H1 (cell line): ENCODE results near the gene ZNF57.

ENCODE experiments used
- HDAC2 ChIP-seq, 2 experiments: fragments of 300-600 bp in 1 of 2; sonication (generic) in 1 of 2; IDR thresholded peaks; 2 replicates each; pipeline ENCODE4 v1.6.1; 2011 to 2012; ENCODE audit warnings: low read depth in 2 of 2, low read length in 2 of 2, mild to moderate bottlenecking in 2 of 2, moderate library complexity in 2 of 2, borderline replicate concordance in 1 of 2, inconsistent platforms in 1 of 2
- POLR2A ChIP-seq, 2 experiments: IDR thresholded peaks; 1 replicate in 1 of 2; 2 replicates in 1 of 2; pipeline ENCODE4 v1.6.1; 2011; ENCODE audit warnings: low read depth in 2 of 2, low read length in 2 of 2, mild to moderate bottlenecking in 2 of 2; ENCODE audit errors: control extremely low read depth in 1 of 2
- SAP30 ChIP-seq: fragments of 300-600 bp; sonication (generic); IDR thresholded peaks from 2 replicates; pipeline ENCODE4 v1.7.1; 2012; ENCODE audit warnings: low read length, moderate library complexity, mild to moderate bottlenecking, inconsistent platforms; ENCODE audit not compliant: insufficient read depth, insufficient replicate concordance
- SIN3A ChIP-seq, 2 experiments: IDR thresholded peaks in 1 of 2; conservative IDR thresholded peaks in 1 of 2; 2 replicates each; pipeline ENCODE4 v1.6.1; 2011 to 2012; ENCODE audit warnings: low read length in 2 of 2, improper control_type of control experiment in 1 of 2, low read depth in 1 of 2, mild to moderate bottlenecking in 1 of 2
- TAF1 ChIP-seq: IDR thresholded peaks from 2 replicates; pipeline ENCODE4 v1.6.1; 2011; ENCODE audit warnings: mild to moderate bottlenecking, low read depth, low read length
- YY1 ChIP-seq: IDR thresholded peaks from 2 replicates; pipeline ENCODE4 v1.6.1; 2011; ENCODE audit warnings: low read depth, mild to moderate bottlenecking, low read length
- TF ChIP-seq, protein P1 (sequence below): IDR thresholded peaks from 2 replicates; pipeline ENCODE4 v1.6.1; 2012; ENCODE audit warnings: low read length, inconsistent platforms
- TF ChIP-seq, protein P2 (sequence below), 3 experiments: IDR thresholded peaks; 1 replicate in 2 of 3; 2 replicates in 1 of 3; pipeline versions ENCODE4 v1.5.1 to v1.6.1; 2011; ENCODE audit warnings: low read length in 3 of 3, mild to moderate bottlenecking in 3 of 3, inconsistent platforms in 2 of 3, low read depth in 1 of 3, moderate library complexity in 1 of 3; ENCODE audit not compliant: insufficient read depth in 1 of 3; ENCODE audit errors: control extremely low read depth in 1 of 3
- TF ChIP-seq, protein P3 (sequence below): IDR thresholded peaks from 2 replicates; pipeline ENCODE4 v1.6.1; 2011; ENCODE audit warnings: low read depth, mild to moderate bottlenecking, low read length; ENCODE audit not compliant: insufficient read depth

DNA sequence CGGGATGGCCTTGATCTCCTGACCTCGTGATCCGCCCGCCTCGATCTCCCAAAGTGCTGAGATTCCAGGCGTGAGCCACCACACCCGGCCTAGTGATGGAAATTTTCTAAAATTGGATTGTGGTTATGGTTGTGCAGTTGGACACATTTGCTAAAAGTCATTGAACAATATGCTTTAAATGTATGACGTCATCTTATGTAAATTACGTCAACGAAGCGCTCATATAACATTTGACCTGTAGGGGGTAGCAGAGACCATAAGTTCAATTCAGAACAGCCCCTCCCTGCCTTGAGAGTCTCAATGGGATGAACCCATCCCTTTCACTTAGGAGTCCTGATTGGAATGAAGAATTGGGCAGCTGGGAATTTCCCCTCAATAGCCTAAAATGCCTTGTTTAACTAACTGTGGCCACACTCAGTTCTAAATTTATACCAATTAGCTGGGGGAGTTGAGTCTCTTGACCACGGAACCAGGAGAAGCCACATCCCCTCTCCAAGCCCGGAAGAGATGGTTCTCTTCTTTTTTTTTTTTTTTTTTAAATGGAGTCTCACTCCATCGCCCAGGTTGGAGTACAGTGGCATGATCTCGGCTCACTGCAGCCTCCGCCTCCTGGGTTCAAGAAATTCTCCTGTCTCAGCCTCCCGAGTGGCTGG, 61.4 kb downstream of the ZNF57 start:
- TF ChIP-seq, protein P1, sequence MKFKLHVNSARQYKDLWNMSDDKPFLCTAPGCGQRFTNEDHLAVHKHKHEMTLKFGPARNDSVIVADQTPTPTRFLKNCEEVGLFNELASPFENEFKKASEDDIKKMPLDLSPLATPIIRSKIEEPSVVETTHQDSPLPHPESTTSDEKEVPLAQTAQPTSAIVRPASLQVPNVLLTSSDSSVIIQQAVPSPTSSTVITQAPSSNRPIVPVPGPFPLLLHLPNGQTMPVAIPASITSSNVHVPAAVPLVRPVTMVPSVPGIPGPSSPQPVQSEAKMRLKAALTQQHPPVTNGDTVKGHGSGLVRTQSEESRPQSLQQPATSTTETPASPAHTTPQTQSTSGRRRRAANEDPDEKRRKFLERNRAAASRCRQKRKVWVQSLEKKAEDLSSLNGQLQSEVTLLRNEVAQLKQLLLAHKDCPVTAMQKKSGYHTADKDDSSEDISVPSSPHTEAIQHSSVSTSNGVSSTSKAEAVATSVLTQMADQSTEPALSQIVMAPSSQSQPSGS: peak; percentile 100
- TF ChIP-seq YY1 (no peak), SAP30 (no peak), SIN3A (conservative IDR thresholded peaks at IDR 0.05 in 1 of 2, IDR thresholded peaks at IDR 0.05 in 1 of 2; ENCODE audit: low read depth in 1 of 2, low read length in 2 of 2) (0 out of 4 replicates have a peak, but pooled peaks of 1 of the 2 experiments have one; percentile 31), TAF1 (no peak), POLR2A (IDR thresholded peaks at IDR 0.05; ENCODE audit: control extremely low read depth in 1 of 2, low read depth in 2 of 2, low read length in 2 of 2) (no peak), HDAC2 (IDR thresholded peaks at IDR 0.05; ENCODE audit: borderline replicate concordance in 1 of 2, low read depth in 2 of 2, low read length in 2 of 2) (no peak)
- TF ChIP-seq, protein P2, sequence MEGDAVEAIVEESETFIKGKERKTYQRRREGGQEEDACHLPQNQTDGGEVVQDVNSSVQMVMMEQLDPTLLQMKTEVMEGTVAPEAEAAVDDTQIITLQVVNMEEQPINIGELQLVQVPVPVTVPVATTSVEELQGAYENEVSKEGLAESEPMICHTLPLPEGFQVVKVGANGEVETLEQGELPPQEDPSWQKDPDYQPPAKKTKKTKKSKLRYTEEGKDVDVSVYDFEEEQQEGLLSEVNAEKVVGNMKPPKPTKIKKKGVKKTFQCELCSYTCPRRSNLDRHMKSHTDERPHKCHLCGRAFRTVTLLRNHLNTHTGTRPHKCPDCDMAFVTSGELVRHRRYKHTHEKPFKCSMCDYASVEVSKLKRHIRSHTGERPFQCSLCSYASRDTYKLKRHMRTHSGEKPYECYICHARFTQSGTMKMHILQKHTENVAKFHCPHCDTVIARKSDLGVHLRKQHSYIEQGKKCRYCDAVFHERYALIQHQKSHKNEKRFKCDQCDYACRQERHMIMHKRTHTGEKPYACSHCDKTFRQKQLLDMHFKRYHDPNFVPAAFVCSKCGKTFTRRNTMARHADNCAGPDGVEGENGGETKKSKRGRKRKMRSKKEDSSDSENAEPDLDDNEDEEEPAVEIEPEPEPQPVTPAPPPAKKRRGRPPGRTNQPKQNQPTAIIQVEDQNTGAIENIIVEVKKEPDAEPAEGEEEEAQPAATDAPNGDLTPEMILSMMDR (IDR thresholded peaks at IDR 0.05; ENCODE audit: control extremely low read depth in 1 of 3, insufficient read depth in 1 of 3, low read depth in 1 of 3, low read length in 3 of 3): peak in 2 of 3 experiments; percentile 82 to 83; a peak in 3 of 4 replicates
- TF ChIP-seq, protein P3, sequence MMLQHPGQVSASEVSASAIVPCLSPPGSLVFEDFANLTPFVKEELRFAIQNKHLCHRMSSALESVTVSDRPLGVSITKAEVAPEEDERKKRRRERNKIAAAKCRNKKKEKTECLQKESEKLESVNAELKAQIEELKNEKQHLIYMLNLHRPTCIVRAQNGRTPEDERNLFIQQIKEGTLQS: no peak
